Retinal pigment epithelial cell (primary cell): Measurements from ENCODE around the gene LRRK1.

Source experiments
- DNase-seq: peaks from one replicate; pipeline ENCODE4 v3.0.0-alpha.2; 2010; ENCODE audit warnings: low read depth
- H3K4me3 ChIP-seq: 2 replicates; pipeline ENCODE4 v1.5.1; 2011; ENCODE audit warnings: mild to moderate bottlenecking, low read length, control low read depth, moderate library complexity
- CTCF ChIP-seq: conservative IDR thresholded peaks from 2 replicates; pipeline ENCODE4 v1.5.1; 2011; ENCODE audit warnings: low read depth, low read length, control low read depth, inconsistent platforms

Gene LRRK1

GRCh38 chr15:101024706-101025500, 105.7 kb downstream of the LRRK1 start:
- no peak overlapping the region for H3K4me3 ChIP-seq
- no peak for TF ChIP-seq CTCF
- no peak for DNase-seq

GRCh38 chr15:101025501-101025885, 106.3 kb downstream of the LRRK1 start:
- DNase-seq = no peak
- no peak overlapping the region for H3K4me3 ChIP-seq
- TF ChIP-seq CTCF = no peak

GRCh38 chr15:101025896-101026631, 106.9 kb downstream of the LRRK1 start:
- TF ChIP-seq CTCF = no peak
- no peak for DNase-seq
- H3K4me3 ChIP-seq = no peak overlapping the region

GRCh38 chr15:101026656-101027272, 107.6 kb downstream of the LRRK1 start:
- TF ChIP-seq CTCF = no peak
- H3K4me3 ChIP-seq = no peak overlapping the region
- DNase-seq = no peak

GRCh38 chr15:101027273-101027901, 108.2 kb downstream of the LRRK1 start:
- TF ChIP-seq CTCF = no peak
- no peak for DNase-seq
- no peak overlapping the region for H3K4me3 ChIP-seq

- H3K4me3 ChIP-seq = no peak overlapping the region
- TF ChIP-seq CTCF = no peak
- no peak for DNase-seq
Observed at GRCh38 chr15:101027920-101028319, 108.8 kb downstream of the LRRK1 start.
